D721Med (cell line): ENCODE measurements around the gene HOXA6.

Source experiments
- DNase-seq: peaks from one replicate; pipeline ENCODE4 v3.0.0; 2011; ENCODE audit warnings: low spot score; ENCODE audit not compliant: insufficient read length
- FAIRE-seq: peaks from 2 replicates; lab custom pipeline; 2011; peaks lifted over from hg19 to GRCh38; lab: Jason Lieb, UNC
- TF ChIP-seq, protein P1 (sequence below): IDR thresholded peaks from 2 replicates; pipeline ENCODE4 v1.5.1; 2012; ENCODE audit warnings: mild to moderate bottlenecking, control low read depth; ENCODE audit not compliant: insufficient read depth; ENCODE audit errors: missing control alignments

Gene HOXA6

GRCh38 chr7:27108390-27109127 lies 39.0 kb downstream of the HOXA6 start:
- no peak for FAIRE-seq
- TF ChIP-seq, protein P1, sequence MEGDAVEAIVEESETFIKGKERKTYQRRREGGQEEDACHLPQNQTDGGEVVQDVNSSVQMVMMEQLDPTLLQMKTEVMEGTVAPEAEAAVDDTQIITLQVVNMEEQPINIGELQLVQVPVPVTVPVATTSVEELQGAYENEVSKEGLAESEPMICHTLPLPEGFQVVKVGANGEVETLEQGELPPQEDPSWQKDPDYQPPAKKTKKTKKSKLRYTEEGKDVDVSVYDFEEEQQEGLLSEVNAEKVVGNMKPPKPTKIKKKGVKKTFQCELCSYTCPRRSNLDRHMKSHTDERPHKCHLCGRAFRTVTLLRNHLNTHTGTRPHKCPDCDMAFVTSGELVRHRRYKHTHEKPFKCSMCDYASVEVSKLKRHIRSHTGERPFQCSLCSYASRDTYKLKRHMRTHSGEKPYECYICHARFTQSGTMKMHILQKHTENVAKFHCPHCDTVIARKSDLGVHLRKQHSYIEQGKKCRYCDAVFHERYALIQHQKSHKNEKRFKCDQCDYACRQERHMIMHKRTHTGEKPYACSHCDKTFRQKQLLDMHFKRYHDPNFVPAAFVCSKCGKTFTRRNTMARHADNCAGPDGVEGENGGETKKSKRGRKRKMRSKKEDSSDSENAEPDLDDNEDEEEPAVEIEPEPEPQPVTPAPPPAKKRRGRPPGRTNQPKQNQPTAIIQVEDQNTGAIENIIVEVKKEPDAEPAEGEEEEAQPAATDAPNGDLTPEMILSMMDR = no peak
- DNase-seq = no peak

DNA sequence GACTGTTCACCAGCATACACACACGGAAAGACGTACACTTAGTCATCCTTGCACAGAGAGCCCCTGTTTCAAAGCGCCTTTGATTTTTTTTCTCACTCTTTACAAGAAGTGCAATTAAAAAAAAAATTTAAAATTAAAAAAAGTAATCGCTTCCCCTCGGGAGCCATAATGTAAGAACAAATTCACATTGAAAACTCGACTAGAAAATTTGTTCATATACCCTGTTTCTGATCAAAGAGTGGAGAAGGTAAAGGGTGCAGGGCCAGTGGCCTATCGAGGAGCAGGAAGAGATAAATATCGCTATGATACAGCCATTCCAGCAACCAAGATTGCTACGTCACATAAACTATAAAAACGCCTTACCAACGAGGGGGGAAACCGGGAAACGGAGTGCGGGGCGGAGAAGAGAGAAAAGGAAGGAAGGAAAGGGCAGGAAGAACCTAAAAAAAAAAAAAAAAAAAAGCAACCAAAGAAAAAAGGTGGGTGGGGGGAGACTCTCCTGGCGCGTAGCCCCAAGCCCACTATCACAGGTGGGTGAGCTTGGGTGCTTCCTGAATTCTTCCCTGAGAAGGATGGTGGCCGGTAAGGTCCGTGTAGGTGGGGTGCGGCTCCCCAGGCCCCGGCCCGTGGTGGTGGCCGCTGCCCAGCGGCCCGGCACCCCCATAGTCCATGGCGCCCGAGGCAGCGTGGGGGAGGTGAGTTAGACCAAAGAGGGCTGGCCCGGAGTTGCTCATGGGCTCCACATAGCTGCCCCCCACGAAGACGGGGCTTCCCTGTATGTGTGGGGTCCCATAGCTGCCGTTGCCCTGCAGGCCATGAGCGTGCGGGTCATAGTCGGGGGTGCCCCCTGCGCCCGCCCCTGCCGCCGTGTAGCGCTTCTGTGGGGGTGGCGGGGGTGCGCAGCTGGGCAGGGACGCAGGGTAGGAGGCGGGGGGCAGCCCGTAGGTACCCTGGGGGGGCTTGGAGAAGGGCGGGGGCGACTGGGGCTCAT lies 39.9 kb downstream of the HOXA6 start:
- DNase-seq = no peak
- no peak for FAIRE-seq
- TF ChIP-seq, protein P1 = no peak

DNA sequence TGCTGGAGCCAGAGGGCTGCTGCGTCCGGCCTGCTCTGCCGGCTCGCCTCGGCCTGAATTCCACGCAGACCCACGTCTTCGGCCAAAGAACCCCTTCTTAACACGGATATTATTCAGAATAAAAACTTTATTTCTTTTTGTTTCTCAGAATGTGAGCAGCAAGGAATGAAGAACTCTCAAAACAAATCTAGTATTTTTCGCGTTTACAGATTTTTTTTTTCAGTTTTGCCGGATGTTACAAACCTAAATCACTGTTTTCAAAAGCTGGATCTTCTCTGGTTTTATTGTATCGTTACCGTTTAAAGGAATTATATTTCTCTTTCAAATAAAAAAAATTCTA lies 40.7 kb downstream of the HOXA6 start:
- TF ChIP-seq, protein P1 = no peak
- FAIRE-seq = no peak
- no peak for DNase-seq

- DNase-seq (no peak), FAIRE-seq (no peak)
- TF ChIP-seq, protein P1 = no peak
Observed at GRCh38 chr7:27106181-27106900, 41.2 kb downstream of the HOXA6 start.

GRCh38 chr7:27105301-27106031 lies 42.1 kb downstream of the HOXA6 start:
- DNase-seq (no peak), FAIRE-seq (no peak)
- TF ChIP-seq, protein P1 = no peak

- TF ChIP-seq, protein P1 = no peak
- DNase-seq (no peak), FAIRE-seq (no peak)
Observed at GRCh38 chr7:27104341-27105058, 43.1 kb downstream of the HOXA6 start.
